K562 (cell line): ENCODE measurements around the gene OR1D5. TPM values are rescaled to one million over a fixed set of nuclear protein-coding genes. Genes with fewer than 3 reads are reported as not detected.

Experiments used
- ATAC-seq: fragments of 200-7000 bp; cut with Tn5 transposase; 3 replicates; pipeline ENCODE4 v1.9.1; 2020; ENCODE audit warnings: moderate library complexity
- BruUV-seq: library from RNA; stranded (reverse); fragments of 400-500 nt; replicated peaks from 2 replicates; lab custom pipeline; 2021; lab: Mats Ljungman, UMichigan
- CTCF ChIA-PET: fragments of 300-600 bp; formaldehyde crosslinking; extraction: SDS; loops from one replicate; lab custom pipeline; 2021; ENCODE audit warnings: low intra/inter-chr PET ratio; lab: Yijun Ruan, JAX
- POLR2A ChIA-PET: fragments of 300-600, 350-650 bp; sonication (Branson Sonifier 250); formaldehyde crosslinking; extraction: SDS; loops from one replicate; lab custom pipeline; 2021; ENCODE audit warnings: antibody characterized with exemption, inconsistent platforms; lab: Yijun Ruan, JAX
- DNase-seq, 4 experiments: peaks; one replicate each; pipeline versions ENCODE4 v3.0.0 to v3.0.0-alpha.2; 2011 to 2018; ENCODE audit warnings: low spot score in 3 of 4, mixed read lengths in 3 of 4; ENCODE audit errors: extremely low read depth in 1 of 4
- FAIRE-seq: peaks from 2 replicates; lab custom pipeline; 2011; peaks lifted over from hg19 to GRCh38; lab: Jason Lieb, UNC
- H2AFZ ChIP-seq: 2 replicates; pipeline ENCODE4 v1.6.0; 2011; ENCODE audit warnings: low read depth, low read length, control low read depth, inconsistent platforms
- H3K27ac ChIP-seq: fragments of 200-600 bp; 3 replicates; pipeline ENCODE4 v1.8.0; 2011; ENCODE audit warnings: low read depth, mild to moderate bottlenecking, control low read depth, inconsistent platforms, low read length, moderate library complexity, mixed read lengths; ENCODE audit errors: extremely low read depth
- H3K27me3 ChIP-seq, 2 experiments: fragments of 300-600 bp in 1 of 2; 2 replicates in 1 of 2; 3 replicates in 1 of 2; pipeline versions ENCODE4 v1.6.0 to v1.8.0; 2011; ENCODE audit warnings: inconsistent platforms in 2 of 2, low read length in 2 of 2, mild to moderate bottlenecking in 1 of 2, mixed read lengths in 1 of 2, moderate library complexity in 1 of 2; ENCODE audit not compliant: control insufficient read depth in 2 of 2, insufficient read depth in 2 of 2
- H3K36me3 ChIP-seq: fragments of 300-600 bp; 3 replicates; pipeline ENCODE4 v1.8.0; 2011; ENCODE audit warnings: mild to moderate bottlenecking, low read length, inconsistent platforms; ENCODE audit not compliant: control insufficient read depth, insufficient read depth
- H3K4me1 ChIP-seq, 2 experiments: fragments of 200-600 bp in 1 of 2; replicated peaks in 1 of 2; 2 replicates in 1 of 2; 3 replicates in 1 of 2; pipeline versions ENCODE4 v1.5.1 to v1.8.0; 2011; ENCODE audit warnings: inconsistent platforms in 2 of 2, low read length in 2 of 2, mild to moderate bottlenecking in 1 of 2, mixed read lengths in 1 of 2, moderate library complexity in 1 of 2; ENCODE audit not compliant: control insufficient read depth in 2 of 2, insufficient read depth in 2 of 2
- H3K4me2 ChIP-seq: 2 replicates; pipeline ENCODE4 v1.6.1; 2011; ENCODE audit warnings: low read length, control low read depth, inconsistent platforms, mixed read lengths; ENCODE audit not compliant: insufficient read depth
- H3K4me3 ChIP-seq: fragments of 200-600 bp; sonication (generic), shearing (Covaris generic); 2 replicates; pipeline ENCODE4 v1.5.1; 2016; ENCODE audit warnings: control low read depth, inconsistent platforms
- H3K79me2 ChIP-seq: fragments of 200-600 bp; 3 replicates; pipeline ENCODE4 v1.8.0; 2011; ENCODE audit warnings: low read length, inconsistent platforms; ENCODE audit not compliant: control insufficient read depth, insufficient read depth
- H3K9ac ChIP-seq, 2 experiments: 2 replicates each; pipeline versions ENCODE4 v1.6.0 to v1.6.1; 2011; ENCODE audit warnings: low read depth in 2 of 2, low read length in 2 of 2, control low read depth in 1 of 2, inconsistent platforms in 1 of 2, mild to moderate bottlenecking in 1 of 2, mixed read lengths in 1 of 2; ENCODE audit not compliant: insufficient read depth in 1 of 2
- H3K9me1 ChIP-seq: one replicate; pipeline ENCODE4 v1.6.0; 2011; ENCODE audit warnings: inconsistent platforms, mild to moderate bottlenecking, low read length, moderate library complexity; ENCODE audit not compliant: control insufficient read depth, insufficient read depth
- H3K9me3 ChIP-seq: replicated peaks from 2 replicates; pipeline ENCODE4 v1.5.1; 2011; ENCODE audit warnings: low read depth, low read length, inconsistent platforms; ENCODE audit not compliant: control insufficient read depth, insufficient read depth
- H4K20me1 ChIP-seq: replicated peaks from 2 replicates; pipeline ENCODE4 v1.6.1; 2011; ENCODE audit warnings: low read length, inconsistent platforms, mixed read lengths; ENCODE audit not compliant: control insufficient read depth, insufficient read depth
- FOXA1 ChIP-seq: fragments of 450-650 bp; IDR thresholded peaks from 2 replicates; pipeline ENCODE4 v1.6.1; 2016; ENCODE audit warnings: mild to moderate bottlenecking, borderline replicate concordance
- JUND ChIP-seq, 2 experiments: IDR thresholded peaks; 2 replicates in 1 of 2; 3 replicates in 1 of 2; pipeline ENCODE4 v1.6.1; 2011; ENCODE audit warnings: borderline replicate concordance in 2 of 2, low read depth in 2 of 2, low read length in 2 of 2, improper control_type of control experiment in 1 of 2, missing biosample characterization in 1 of 2, missing genetic modification characterization in 1 of 2, missing genetic modification reagents in 1 of 2
- ZNF507 ChIP-seq: conservative IDR thresholded peaks from 2 replicates; pipeline ENCODE4 v1.6.1; 2017; ENCODE audit warnings: missing genetic modification characterization, missing compliant biosample characterization
- WGBS: fragments of 100-300 bp; shearing (Covaris generic); methylation state at CpG from one replicate; pipeline ENCODE4 v1.1.6; 2016; ENCODE audit warnings: low coverage, mixed read lengths; ENCODE audit not compliant: insufficient coverage; ENCODE audit errors: missing lambda C conversion rate; 5-methylcytosine and 5-hydroxymethylcytosine counted together
- in situ Hi-C: fragments of 300-500 bp; cut with MboI; formaldehyde crosslinking; loops from 4 replicates; pipeline ENCODE4 v1.15.0; 2018; ENCODE audit warnings: inconsistent platforms, mixed read lengths
- intact Hi-C: fragments of 100-400 bp; cut with micrococcal nuclease; formaldehyde crosslinking; loops from 2 replicates; pipeline ENCODE4 v1.14.2; 2022
- polyA plus RNA-seq, 8 experiments: library from polyadenylated mRNA; depleted of rRNA in 4 of 8; stranded (reverse) in 5 of 8; unstranded in 3 of 8; fragments of >200 nt; fragmentation: Nextera tagmentation in 2 of 8; fragmentation: Illumina TruSeq in 1 of 8; extraction: Ambion mirVana in 2 of 8; extraction: Trizol in 1 of 8; gene quantifications; 2 replicates each; pipeline versions ENCODE4 v1.2.1 to v1.2.3, GENCODE V29; 2011 to 2014; ENCODE audit warnings: inconsistent platforms in 1 of 8, missing spikeins in 1 of 8
- total RNA-seq, 7 experiments: library from RNA; depleted of rRNA in 6 of 7; stranded (reverse); fragments of >200 nt in 6 of 7; fragmentation: Illumina TruSeq in 2 of 7; extraction: Trizol in 2 of 7; gene quantifications; 2 replicates each; pipeline versions ENCODE4 v1.2.1 to v1.2.3, GENCODE V29; 2011 to 2021; ENCODE audit warnings: low replicate concordance in 1 of 7

Gene OR1D5
- total and polyA plus RNA-seq, 9 of the 15 experiments (the other 6 are each of a cell fraction or from before 2014, with no cell fraction given): not detected

DNA sequence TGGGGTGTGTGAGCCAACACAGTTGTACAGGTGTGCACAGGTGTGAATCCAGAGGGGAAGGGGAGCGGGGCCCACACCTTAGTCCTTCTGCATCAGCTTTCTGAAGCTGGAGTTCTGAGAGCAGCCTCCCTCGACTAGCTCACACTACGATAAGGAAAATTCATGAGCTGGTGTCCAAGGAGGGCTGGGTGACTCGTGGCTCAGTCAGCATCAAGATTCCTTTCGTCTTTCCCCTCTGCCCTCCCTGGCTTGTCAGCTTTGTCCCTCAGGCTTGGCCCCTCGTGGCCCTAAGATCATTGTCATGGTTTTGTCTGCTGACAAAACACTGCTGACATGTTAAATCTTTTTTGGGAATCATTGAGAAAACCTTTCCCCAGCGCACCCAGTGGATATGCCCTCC, 47.5 kb downstream of the OR1D5 start:
- in situ Hi-C loops: loop anchor here (25.0 kb wide), 1 partner anchor 179 kb away; no protein-coding TSS in a partner anchor
- BruUV-seq: no TSS peak
- intact Hi-C loops: no loop called here
- FAIRE-seq (no peak), DNase-seq (no peak)
- H3K79me2 ChIP-seq: no peaks in the 10 kb centered on the region
- no peak overlapping the region for H3K4me3 ChIP-seq
- H3K4me2 ChIP-seq: no peak overlapping the region
- no peaks in the 10 kb centered on the region for H3K9me3 ChIP-seq
- H3K36me3 ChIP-seq: no peaks in the 10 kb centered on the region
- TF ChIP-seq JUND (IDR thresholded peaks at IDR 0.05; ENCODE audit: borderline replicate concordance, low read depth, low read length) (no peak), JUND (tag; IDR thresholded peaks at IDR 0.05; ENCODE audit: borderline replicate concordance, low read depth, low read length) (no peak), FOXA1 (no peak), ZNF507 (tag) (no peak)
- TF ChIP-seq, all 486 proteins: peak for 0
- 3% methylated on average over 5 of the region's 7 CpGs for WGBS
- ChIA-PET POLR2A (no interaction called here), CTCF (no interaction called here)
- 0 out of 2 replicates have a peak, but pooled peaks cover 4% of the 10 kb centered on the region for H4K20me1 ChIP-seq
- ATAC-seq: no peak
- H3K9me1 ChIP-seq: no peaks in the 10 kb centered on the region
- H3K27ac ChIP-seq: no peak overlapping the region
- H3K4me1 ChIP-seq: no peaks in the 10 kb centered on the region
- H3K9ac ChIP-seq: no peak overlapping the region
- no peak overlapping the region for H2AFZ ChIP-seq
- H3K27me3 ChIP-seq: peaks cover 0 to 12% of the 10 kb centered on the region in 2 experiments; a peak in 3 of 5 replicates
